H1 (cell line): Measurements from ENCODE around the gene SEC16A. TPM values are rescaled to one million over a fixed set of nuclear protein-coding genes. Genes with fewer than 3 reads are reported as not detected.
A peak's percentile ranks its signal among the peaks of the same experiment; 100 is the strongest.

Experiments used
- CTCF ChIA-PET: fragments of 300-600 bp; sonication (Branson Sonifier 250); formaldehyde crosslinking; loops from one replicate; lab custom pipeline; 2021; ENCODE audit not compliant: partially characterized antibody; lab: Charles Lee
- POLR2A ChIA-PET: fragments of 300-600 bp; sonication (Branson Sonifier 250); formaldehyde crosslinking; loops from one replicate; lab custom pipeline; 2021; ENCODE audit warnings: inconsistent platforms; ENCODE audit not compliant: partially characterized antibody; lab: Charles Lee
- DNase-seq, 2 experiments: peaks; one replicate each; pipeline versions ENCODE4 v3.0.0 to v3.0.0-alpha.2; 2010 to 2022; ENCODE audit warnings: low spot score in 2 of 2, low read depth in 1 of 2, mixed read lengths in 1 of 2
- FAIRE-seq: peaks from 2 replicates; lab custom pipeline; 2011; peaks lifted over from hg19 to GRCh38; lab: Jason Lieb, UNC
- H2AFZ ChIP-seq: 2 replicates; pipeline ENCODE4 v1.8.1; 2012; ENCODE audit warnings: low read length, inconsistent platforms
- H2AK5ac ChIP-seq: 2 replicates; pipeline ENCODE4 v1.6.1; 2013; ENCODE audit warnings: low read depth, low read length
- H2BK120ac ChIP-seq: replicated peaks from 2 replicates; pipeline ENCODE3; 2013; ENCODE audit warnings: low read depth, low read length, inconsistent platforms
- H2BK12ac ChIP-seq: 2 replicates; pipeline ENCODE4 v1.6.1; 2013; ENCODE audit warnings: low read depth, low read length
- H2BK15ac ChIP-seq: 2 replicates; pipeline ENCODE4 v1.6.1; 2013; ENCODE audit warnings: low read length
- H2BK20ac ChIP-seq: 2 replicates; pipeline ENCODE4 v1.6.1; 2013; ENCODE audit warnings: low read length
- H2BK5ac ChIP-seq: 2 replicates; pipeline ENCODE4 v1.6.1; 2013; ENCODE audit warnings: low read depth, low read length
- H3K14ac ChIP-seq: 2 replicates; pipeline ENCODE4 v1.6.1; 2013; ENCODE audit warnings: inconsistent platforms; ENCODE audit not compliant: insufficient read length
- H3K18ac ChIP-seq: 2 replicates; pipeline ENCODE4 v1.6.1; 2013; ENCODE audit warnings: low read length; ENCODE audit errors: extremely low read depth
- H3K23ac ChIP-seq: 2 replicates; pipeline ENCODE4 v1.6.1; 2013; ENCODE audit warnings: inconsistent platforms; ENCODE audit not compliant: insufficient read length
- H3K23me2 ChIP-seq: 2 replicates; pipeline ENCODE4 v1.6.1; 2013; ENCODE audit warnings: low read depth, low read length
- H3K27ac ChIP-seq: 2 replicates; pipeline ENCODE4 v1.6.1; 2011; ENCODE audit warnings: low read depth, low read length, inconsistent platforms
- H3K27me3 ChIP-seq, 4 experiments: replicated peaks in 1 of 4; 1 replicate in 1 of 4; 2 replicates in 3 of 4; pipeline versions ENCODE4 v1.6.1 to v1.8.1; 2011 to 2013; ENCODE audit warnings: low read length in 3 of 4, mild to moderate bottlenecking in 3 of 4, inconsistent platforms in 2 of 4, mixed read lengths in 2 of 4, moderate library complexity in 1 of 4; ENCODE audit not compliant: control insufficient read depth in 3 of 4, insufficient read depth in 3 of 4; ENCODE audit errors: extremely low read depth in 1 of 4
- H3K36me3 ChIP-seq, 4 experiments: 2 replicates each; pipeline versions ENCODE4 v1.6.1 to v1.8.1; 2011 to 2013; ENCODE audit warnings: mild to moderate bottlenecking in 4 of 4, low read length in 3 of 4, moderate library complexity in 2 of 4, control low read depth in 1 of 4, inconsistent platforms in 1 of 4; ENCODE audit not compliant: insufficient read depth in 4 of 4, control insufficient read depth in 2 of 4
- H3K4ac ChIP-seq: replicated peaks from 2 replicates; pipeline ENCODE3; 2013; ENCODE audit warnings: low read length, low read depth, mixed read lengths, inconsistent platforms; ENCODE audit not compliant: insufficient read length
- H3K4me1 ChIP-seq, 4 experiments: replicated peaks in 1 of 4; 1 replicate in 1 of 4; 2 replicates in 3 of 4; pipeline versions ENCODE4 v1.6.1 to v1.8.1; 2011 to 2013; ENCODE audit warnings: low read length in 3 of 4, inconsistent platforms in 2 of 4, mixed read lengths in 1 of 4; ENCODE audit not compliant: insufficient read depth in 4 of 4, control insufficient read depth in 3 of 4
- H3K4me2 ChIP-seq, 2 experiments: 2 replicates each; pipeline versions ENCODE4 v1.6.1 to v1.8.1; 2011 to 2013; ENCODE audit warnings: low read depth in 2 of 2, low read length in 2 of 2, control low read depth in 1 of 2, inconsistent platforms in 1 of 2, mild to moderate bottlenecking in 1 of 2; ENCODE audit not compliant: insufficient read depth in 1 of 2
- H3K4me3 ChIP-seq, 4 experiments: fragments of 200-600, 300-600 bp in 1 of 4; sonication (generic), shearing (Covaris generic), sonication (Bioruptor Twin) in 1 of 4; 2 replicates each; pipeline versions ENCODE4 v1.5.1 to v1.8.1; 2011 to 2016; ENCODE audit warnings: low read length in 4 of 4, low read depth in 3 of 4, control low read depth in 2 of 4, inconsistent platforms in 2 of 4, mild to moderate bottlenecking in 2 of 4, mixed read lengths in 1 of 4, moderate library complexity in 1 of 4; ENCODE audit not compliant: insufficient read depth in 2 of 4; ENCODE audit errors: extremely low read depth in 1 of 4
- H3K56ac ChIP-seq: replicated peaks from 2 replicates; pipeline ENCODE3; 2013; ENCODE audit warnings: low read depth, mild to moderate bottlenecking, mixed read lengths, low read length, inconsistent platforms; ENCODE audit not compliant: insufficient read length
- H3K79me1 ChIP-seq: 2 replicates; pipeline ENCODE4 v1.6.1; 2013; ENCODE audit warnings: low read depth, low read length, control low read depth
- H3K79me2 ChIP-seq, 2 experiments: 2 replicates each; pipeline versions ENCODE4 v1.6.1 to v1.8.1; 2012 to 2013; ENCODE audit warnings: low read length in 2 of 2, mild to moderate bottlenecking in 2 of 2, inconsistent platforms in 1 of 2; ENCODE audit not compliant: insufficient read depth in 2 of 2, control insufficient read depth in 1 of 2
- H3K9ac ChIP-seq, 4 experiments: replicated peaks in 1 of 4; 1 replicate in 1 of 4; 2 replicates in 3 of 4; pipeline versions ENCODE4 v1.6.1 to v1.8.1; 2011 to 2013; ENCODE audit warnings: low read depth in 3 of 4, low read length in 3 of 4, control low read depth in 2 of 4, mild to moderate bottlenecking in 2 of 4, moderate library complexity in 2 of 4, inconsistent platforms in 1 of 4; ENCODE audit errors: extremely low read depth in 1 of 4
- H3K9me3 ChIP-seq, 2 experiments: 2 replicates each; pipeline versions ENCODE4 v1.6.1 to v1.8.1; 2012 to 2013; ENCODE audit warnings: mild to moderate bottlenecking in 2 of 2, moderate library complexity in 2 of 2, control low read depth in 1 of 2, inconsistent platforms in 1 of 2, low read depth in 1 of 2, low read length in 1 of 2, mixed read lengths in 1 of 2; ENCODE audit not compliant: insufficient read depth in 2 of 2
- H4K20me1 ChIP-seq, 2 experiments: replicated peaks in 1 of 2; 2 replicates each; pipeline versions ENCODE3 to v1.8.1; 2011 to 2013; ENCODE audit warnings: inconsistent platforms in 2 of 2, low read length in 2 of 2, mild to moderate bottlenecking in 1 of 2; ENCODE audit not compliant: insufficient read depth in 2 of 2, control insufficient read depth in 1 of 2
- H4K5ac ChIP-seq: 2 replicates; pipeline ENCODE4 v1.6.1; 2013; ENCODE audit warnings: low read length, low read depth, mixed read lengths, inconsistent platforms; ENCODE audit not compliant: insufficient read length
- H4K8ac ChIP-seq: 2 replicates; pipeline ENCODE4 v1.8.0; 2013; ENCODE audit warnings: mild to moderate bottlenecking, moderate library complexity, low read length, inconsistent platforms; ENCODE audit not compliant: insufficient read depth; ENCODE audit errors: extremely low read depth
- H4K91ac ChIP-seq: replicated peaks from 2 replicates; pipeline ENCODE3; 2013; ENCODE audit warnings: low read length, mixed read lengths, inconsistent platforms; ENCODE audit not compliant: insufficient read length
- POLR2AphosphoS5 ChIP-seq: IDR thresholded peaks from 2 replicates; pipeline ENCODE4 v1.6.1; 2011; ENCODE audit warnings: low read depth, low read length
- RFX5 ChIP-seq: IDR thresholded peaks from 2 replicates; pipeline ENCODE4 v1.6.1; 2011; ENCODE audit warnings: low read depth, low read length, improper control_type of control experiment, borderline replicate concordance
- whole genome bisulfite sequencing, 2 experiments: shearing (Covaris generic) in 1 of 2; methylation state at CpG; one replicate each; pipeline versions ENCODE4 v1.1.6 to v1.1.7; 2013 to 2015; ENCODE audit warnings: low lambda C conversion rate in 2 of 2, mixed read lengths in 2 of 2, inconsistent platforms in 1 of 2, low coverage in 1 of 2, missing lambda C conversion rate in 1 of 2; ENCODE audit not compliant: insufficient replicate concordance in 2 of 2, insufficient coverage in 1 of 2, insufficient read length in 1 of 2; ENCODE audit errors: extremely low coverage in 1 of 2, missing lambda C conversion rate in 1 of 2; 5-methylcytosine and 5-hydroxymethylcytosine counted together
- polyA plus RNA-seq, 7 experiments: library from polyadenylated mRNA; depleted of rRNA in 3 of 7; stranded (reverse) in 5 of 7; unstranded in 2 of 7; fragments of >200 nt in 5 of 7; fragments of 200-250 nt in 2 of 7; gene quantifications; 1 replicate in 5 of 7; 2 replicates in 1 of 7; 4 replicates in 1 of 7; pipeline versions ENCODE4 v1.2.1 to v1.2.3, GENCODE V29; 2011 to 2013; ENCODE audit warnings: missing spikeins in 2 of 7, mixed read lengths in 2 of 7
- total RNA-seq: library from RNA; stranded (reverse); fragmentation: NEBNext Ultra II Directional; extraction: Animal tissue kit (Norgen Biotek cat#: 25700); gene quantifications from 2 replicates; pipeline ENCODE4 v1.2.1, GENCODE V29; 2021

Gene SEC16A
- total and polyA plus RNA-seq, 2 of the 8 experiments (the other 6 are each of a cell fraction or from before 2014, with no cell fraction given) = 21.6 to 49.0 TPM

DNA sequence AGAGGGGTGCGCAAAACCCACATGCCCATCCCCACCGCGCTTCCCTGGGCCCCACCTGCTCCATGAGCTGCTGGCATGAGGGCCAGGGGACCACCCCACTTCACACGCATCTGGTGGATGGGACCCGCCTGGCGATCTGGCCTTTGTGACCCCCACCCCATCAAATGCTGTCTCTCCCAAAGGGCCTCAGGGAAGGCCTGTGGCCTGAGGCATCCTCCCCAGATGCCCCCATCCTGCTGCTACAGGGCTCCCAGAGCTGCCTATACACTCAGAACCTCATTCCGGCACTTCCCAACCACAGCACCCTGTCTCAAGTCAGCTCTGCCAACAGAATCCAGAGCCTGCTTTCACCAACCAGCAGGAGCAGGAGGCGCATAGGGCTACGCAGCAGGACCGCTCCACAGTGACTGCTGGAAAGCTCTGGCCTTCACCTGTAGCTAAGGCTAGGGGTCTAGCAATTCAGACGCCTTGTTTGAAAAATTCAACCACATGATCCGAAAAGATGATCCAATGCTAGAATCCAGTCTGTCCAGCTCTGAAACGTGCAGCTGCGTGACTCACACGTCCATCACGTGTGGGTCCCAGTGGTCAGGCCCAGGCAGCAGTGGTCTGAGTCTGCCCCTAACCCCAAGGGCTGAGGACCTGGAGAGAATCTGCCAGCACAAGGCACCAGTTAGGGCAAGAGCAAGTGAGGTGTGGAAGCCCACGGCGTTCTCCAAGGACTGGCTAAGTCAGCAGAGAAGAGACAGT is 81.5 kb downstream of the SEC16A start:
- peak overlapping the region; percentile 7 for H3K4ac ChIP-seq
- H2BK120ac ChIP-seq = no peak overlapping the region
- no peak overlapping the region for H3K4me3 ChIP-seq
- peaks cover 2 to 11% of the 10 kb centered on the region in 2 experiments for H4K20me1 ChIP-seq
- H3K79me2 ChIP-seq = peaks cover 0 to 26% of the 10 kb centered on the region in 2 experiments; a peak in 2 of 4 replicates
- CTCF ChIA-PET = interaction anchor here (0.5 to 3.4 kb wide), 23 partner anchors 8 to 275 kb away, joined by 3 to 26 read pairs (median 4); partner anchors contain the start of genes ENTR1 and PMPCA
- POLR2A ChIA-PET = interaction anchor here (0.8 to 14.6 kb wide), 21 partner anchors 10 to 480 kb away, joined by 3 to 139 read pairs (median 5); partner anchors contain the start of genes DNLZ, ENTR1 and PMPCA
- FAIRE-seq = no peak
- H3K18ac ChIP-seq = no peak overlapping the region
- peaks cover 6% of the 10 kb centered on the region; the same call in 1 of the 2 replicates for H3K23me2 ChIP-seq
- H3K27me3 ChIP-seq = no peaks in the 10 kb centered on the region
- peaks cover 0 to 10% (median 7%) of the 10 kb centered on the region in 4 experiments; a peak in 5 of 7 replicates for H3K4me1 ChIP-seq
- H3K36me3 ChIP-seq = peaks cover 24 to 52% (median 43%) of the 10 kb centered on the region in 4 experiments
- H2AFZ ChIP-seq = no peak overlapping the region
- no peak overlapping the region for H3K14ac ChIP-seq
- WGBS, 2 experiments = 93% methylated on average over 18 of the region's 18 CpGs; no CpG with 5 or more reads in 1 of the 2 experiments
- H2BK5ac ChIP-seq = no peak overlapping the region
- no peak for TF ChIP-seq RFX5
- TF ChIP-seq POLR2AphosphoS5 = peak; percentile 26; the same call in 1 of the 2 replicates
- TF ChIP-seq, all 59 proteins: peak for 1
- Histone ChIP-seq H2BK20ac (no peak overlapping the region), H3K56ac (no peak overlapping the region), H3K9me3 (no peaks in the 10 kb centered on the region), H2AK5ac (no peak overlapping the region), H4K5ac (no peak overlapping the region), H3K79me1 (peaks cover 12% of the 10 kb centered on the region; the same call in 1 of the 2 replicates), H2BK15ac (no peak overlapping the region), H4K8ac (peak overlapping the region; percentile 15; the same call in 1 of the 2 replicates), H3K27ac (peak overlapping the region; percentile 19; the same call in 1 of the 2 replicates), H3K4me2 (no peak overlapping the region), H3K9ac (no peak overlapping the region), H3K23ac (no peak overlapping the region), H4K91ac (no peak overlapping the region), H2BK12ac (no peak overlapping the region)
- DNase-seq = no peak
